Omental fat pad (tissue), 4 donors: Measurements from ENCODE around the gene LITAF. TPM values are rescaled to one million over a fixed set of nuclear protein-coding genes. Genes with fewer than 3 reads are reported as not detected.
"Not testable (repeated sequence)": the region's sequence is repeated elsewhere in the genome, so short reads cannot be mapped to it uniquely, and the experiment has no call there.

Experiments
- ATAC-seq: fragments of 150-250 bp; one replicate; pipeline ENCODE4 v1.9.1; 2016; ENCODE audit warnings: mild to moderate bottlenecking, moderate library complexity; ENCODE audit not compliant: low FRiP score
- DNase-seq: peaks from one replicate; pipeline ENCODE4 v3.0.0-alpha.2; 2019; ENCODE audit warnings: low spot score
- CTCF ChIP-seq, 3 donors: fragments of 450-650 bp; IDR thresholded peaks; one replicate each; pipeline ENCODE4 v1.5.1; 2016 to 2017; ENCODE audit warnings: antibody characterized with exemption in 3 of 3, mild to moderate bottlenecking in 3 of 3, moderate library complexity in 2 of 3
- total RNA-seq, 4 donors: library from RNA; depleted of rRNA; stranded (reverse); fragments of >200 nt; gene quantifications; one replicate each; pipeline ENCODE4 v1.1.0, GENCODE V29; 2016

The LITAF gene
- total RNA-seq, 4 donors from 2014 or later: 69.8 to 196 (median 103) TPM

GRCh38 chr16:11507350-11507749 is 79.4 kb downstream of the LITAF start:
- ATAC-seq (no peak), DNase-seq (no peak)
- TF ChIP-seq CTCF (IDR thresholded peaks at IDR 0.05): no peak

- ATAC-seq (no peak), DNase-seq (no peak)
- no peak for TF ChIP-seq CTCF (IDR thresholded peaks at IDR 0.05)
These were observed 79.9 kb downstream of the LITAF start for GRCh38 chr16:11506741-11507305.

DNA sequence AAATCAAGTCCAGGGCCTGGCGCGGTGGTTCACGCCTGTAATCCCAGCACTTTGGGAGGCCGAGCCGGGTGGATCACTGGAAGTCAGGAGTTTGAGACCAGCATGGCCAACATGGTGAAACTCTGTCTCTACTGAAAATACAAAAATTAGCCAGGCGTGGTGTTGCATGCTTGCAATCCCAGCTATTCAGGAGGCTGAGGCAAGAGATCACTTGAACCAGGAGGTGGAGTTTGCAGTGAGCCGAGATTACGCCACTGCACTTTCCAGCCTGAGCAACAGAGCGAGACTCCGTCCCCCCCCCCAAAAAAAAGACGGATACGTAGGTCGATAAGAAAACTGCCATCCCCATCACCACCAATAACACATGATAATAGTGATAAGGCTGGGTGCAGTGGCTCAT is 82.5 kb downstream of the LITAF start:
- ATAC-seq, DNase-seq: not testable (repeated sequence)

- DNase-seq: no peak
- no peak for TF ChIP-seq CTCF (IDR thresholded peaks at IDR 0.05)
- no peak for ATAC-seq
These were observed 83.2 kb downstream of the LITAF start for GRCh38 chr16:11503566-11503965.

GRCh38 chr16:11502239-11502638 is 84.5 kb downstream of the LITAF start:
- no peak for TF ChIP-seq CTCF (IDR thresholded peaks at IDR 0.05)
- no peak for ATAC-seq
- DNase-seq: no peak

GRCh38 chr16:11501632-11502031 is 85.1 kb downstream of the LITAF start:
- TF ChIP-seq CTCF (IDR thresholded peaks at IDR 0.05): no peak
- ATAC-seq (no peak), DNase-seq (no peak)

GRCh38 chr16:11500700-11501346 is 85.9 kb downstream of the LITAF start:
- no peak for TF ChIP-seq CTCF (IDR thresholded peaks at IDR 0.05)
- ATAC-seq (no peak), DNase-seq (no peak)
